ENCODE data around the gene FUT1.
"Not testable (repeated sequence)": the region's sequence is repeated elsewhere in the genome, so short reads cannot be mapped to it uniquely, and the experiment has no call there.

FUT1 gene

GRCh38 chr19:48718106-48718505, 34.3 kb downstream of the FUT1 start:
- not testable (repeated sequence) for DNase-seq (ENCODE audit: low spot score)

- no peak for DNase-seq (ENCODE audit: low spot score)
These were observed 35.7 kb downstream of the FUT1 start for GRCh38 chr19:48716562-48717291.

- DNase-seq (ENCODE audit: low spot score), result no peak
These were observed 36.7 kb downstream of the FUT1 start for GRCh38 chr19:48715681-48716171.

DNA sequence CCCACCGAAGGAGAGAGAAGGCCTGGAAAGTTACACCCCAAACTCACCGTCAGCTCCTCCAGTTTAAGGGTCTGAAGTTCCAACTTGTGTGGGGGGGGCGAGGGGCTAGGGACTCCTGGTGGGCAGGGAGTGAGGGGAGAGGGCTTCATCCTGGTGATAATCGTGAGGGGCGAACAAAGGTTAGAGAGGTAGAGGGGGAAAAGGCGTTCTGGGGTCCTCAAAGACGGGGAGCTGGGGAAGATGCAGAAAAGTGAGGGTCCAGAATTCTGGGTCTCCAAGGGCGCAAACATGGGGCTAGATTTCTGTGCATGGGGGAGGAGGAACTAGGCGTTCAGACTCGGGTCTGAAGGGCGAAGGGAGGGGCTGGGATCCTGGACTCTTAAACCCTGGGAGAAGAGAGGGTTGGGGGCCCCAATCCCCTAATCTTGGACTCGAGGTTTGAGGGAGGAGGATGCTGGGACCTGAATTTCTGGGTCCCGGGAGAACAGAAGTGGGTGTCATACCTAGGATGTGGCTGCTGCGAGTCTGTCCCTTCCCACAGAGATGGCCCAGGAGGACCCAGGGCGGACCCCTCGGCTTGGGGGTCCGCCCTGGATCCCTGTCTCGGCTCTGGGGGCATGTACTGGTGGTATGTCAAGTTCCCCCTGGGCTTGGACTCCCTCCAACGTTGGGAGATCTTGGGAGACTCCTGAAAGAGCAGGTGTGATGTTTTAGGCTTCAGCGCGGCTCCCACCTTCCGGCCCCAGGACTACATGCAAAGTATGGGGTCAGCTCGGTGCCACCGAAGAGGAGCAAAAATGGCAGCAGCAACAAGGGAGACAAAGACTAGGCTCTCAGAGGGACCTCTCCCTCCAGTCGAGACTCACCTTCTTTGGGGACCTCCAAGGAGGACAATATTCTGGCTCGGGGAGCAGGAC, 37.4 kb downstream of the FUT1 start:
- DNase-seq (ENCODE audit: low spot score), result no peak

DNA sequence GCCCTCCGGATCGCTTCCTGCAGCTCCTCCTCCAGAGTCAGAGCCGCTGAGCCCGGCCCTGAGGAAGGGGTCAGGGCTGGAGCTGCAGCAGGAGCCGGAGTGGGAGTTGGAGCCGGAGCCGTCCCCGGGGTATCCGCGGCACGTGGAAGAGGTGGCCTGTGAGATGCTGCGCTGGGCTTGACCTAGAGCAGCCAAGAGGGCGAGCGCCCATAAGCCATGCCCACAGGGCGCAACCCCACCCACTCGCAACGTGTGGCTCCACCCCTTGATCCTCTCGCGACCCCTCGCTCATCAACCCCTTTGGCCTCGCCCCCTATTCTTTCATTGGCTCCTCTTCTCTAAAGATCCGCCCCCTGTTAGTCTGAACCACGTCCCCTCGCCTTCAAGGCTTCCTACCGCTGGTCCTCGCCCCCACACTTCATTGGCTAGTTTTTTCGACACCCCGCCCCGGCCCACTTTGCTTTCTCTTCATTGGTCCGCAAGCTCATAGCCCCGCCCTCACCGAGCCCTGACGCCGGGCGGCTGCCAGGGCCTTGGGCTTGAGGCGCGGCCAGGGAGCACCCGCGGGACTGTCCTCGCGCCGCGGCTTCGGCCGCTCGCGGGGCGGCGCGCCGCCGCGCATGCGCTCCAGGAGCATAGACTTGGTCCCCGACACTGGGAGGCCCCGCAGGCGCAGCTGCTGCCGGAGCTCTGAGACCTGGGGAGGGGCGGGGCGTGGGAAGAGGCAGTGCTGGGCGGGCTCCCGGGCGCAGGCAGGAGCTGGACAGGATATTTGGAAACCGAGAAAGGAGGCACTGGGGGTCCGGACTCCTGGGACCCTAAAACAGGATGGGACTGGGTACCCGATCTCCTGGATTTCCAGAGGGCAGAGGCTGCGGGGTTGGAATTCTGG, 38.3 kb downstream of the FUT1 start:
- DNase-seq (ENCODE audit: low spot score), result peak; percentile 98

DNA sequence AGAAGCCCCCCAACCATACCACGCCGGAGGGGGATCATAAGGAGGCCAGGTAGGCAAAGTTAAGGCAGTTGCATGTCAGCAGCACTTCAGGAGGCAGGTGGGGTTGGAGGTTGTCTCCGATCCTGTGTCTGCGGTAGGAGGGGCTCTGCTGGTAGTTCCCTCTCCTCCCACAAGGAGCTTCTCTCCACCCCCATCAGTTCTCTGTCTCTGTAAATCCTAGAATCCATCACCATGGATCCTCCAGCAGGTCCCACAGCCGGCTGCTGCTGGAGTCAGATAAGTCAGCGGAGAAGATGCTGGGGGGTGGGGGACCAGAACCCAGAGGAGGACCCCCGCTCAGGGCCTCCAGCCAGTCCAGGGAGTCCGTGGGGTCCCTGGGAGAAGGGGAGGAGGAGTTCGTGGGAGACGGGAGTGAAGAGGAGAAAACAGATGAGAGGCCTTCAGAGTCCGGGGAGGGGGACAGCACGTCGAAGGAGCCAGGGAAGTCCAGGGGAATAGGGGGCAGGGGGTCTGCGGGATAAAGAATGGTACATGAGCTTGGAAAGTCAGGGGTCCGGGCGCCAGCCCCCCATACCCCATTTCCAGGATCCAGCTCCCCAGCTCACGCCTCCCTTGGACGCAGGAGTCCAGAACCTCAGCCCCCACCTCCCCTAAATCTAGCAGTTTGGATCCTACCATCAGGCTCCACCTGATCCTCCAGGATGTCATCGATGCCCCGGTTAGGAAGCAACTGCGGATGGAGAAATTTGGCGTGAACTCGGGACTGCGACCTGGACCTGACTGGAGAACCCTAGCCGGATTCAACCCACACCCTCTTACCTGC, 39.2 kb downstream of the FUT1 start:
- no peak for DNase-seq (ENCODE audit: low spot score)

GRCh38 chr19:48711106-48711662, 41.3 kb downstream of the FUT1 start:
- DNase-seq (ENCODE audit: low spot score), result no peak

GRCh38 chr19:48708471-48708870, 44.0 kb downstream of the FUT1 start:
- no peak for DNase-seq (ENCODE audit: low spot score)

GRCh38 chr19:48705431-48705830, 47.0 kb downstream of the FUT1 start:
- no peak for DNase-seq (ENCODE audit: low spot score)

DNA sequence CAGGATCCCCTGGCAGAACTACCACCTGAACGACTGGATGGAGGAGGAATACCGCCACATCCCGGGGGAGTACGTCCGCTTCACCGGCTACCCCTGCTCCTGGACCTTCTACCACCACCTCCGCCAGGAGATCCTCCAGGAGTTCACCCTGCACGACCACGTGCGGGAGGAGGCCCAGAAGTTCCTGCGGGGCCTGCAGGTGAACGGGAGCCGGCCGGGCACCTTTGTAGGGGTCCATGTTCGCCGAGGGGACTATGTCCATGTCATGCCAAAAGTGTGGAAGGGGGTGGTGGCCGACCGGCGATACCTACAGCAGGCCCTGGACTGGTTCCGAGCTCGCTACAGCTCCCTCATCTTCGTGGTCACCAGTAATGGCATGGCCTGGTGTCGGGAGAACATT, 49.1 kb downstream of the FUT1 start:
- no peak for DNase-seq (ENCODE audit: low spot score)

DNA sequence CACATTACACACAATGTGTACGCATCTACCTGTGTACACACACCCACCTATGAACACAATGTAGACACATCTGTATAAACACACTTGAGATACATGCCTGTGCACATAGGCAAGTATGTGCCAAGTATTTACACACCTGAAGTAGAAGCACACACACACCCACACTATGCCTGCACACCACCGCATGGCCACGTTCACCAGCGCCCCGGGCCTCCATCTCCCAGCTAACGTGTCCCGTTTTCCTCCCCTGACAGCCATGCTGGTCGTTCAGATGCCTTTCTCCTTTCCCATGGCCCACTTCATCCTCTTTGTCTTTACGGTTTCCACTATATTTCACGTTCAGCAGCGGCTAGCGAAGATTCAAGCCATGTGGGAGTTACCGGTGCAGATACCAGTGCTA, 49.7 kb downstream of the FUT1 start:
- no peak for DNase-seq (ENCODE audit: low spot score)

DNA sequence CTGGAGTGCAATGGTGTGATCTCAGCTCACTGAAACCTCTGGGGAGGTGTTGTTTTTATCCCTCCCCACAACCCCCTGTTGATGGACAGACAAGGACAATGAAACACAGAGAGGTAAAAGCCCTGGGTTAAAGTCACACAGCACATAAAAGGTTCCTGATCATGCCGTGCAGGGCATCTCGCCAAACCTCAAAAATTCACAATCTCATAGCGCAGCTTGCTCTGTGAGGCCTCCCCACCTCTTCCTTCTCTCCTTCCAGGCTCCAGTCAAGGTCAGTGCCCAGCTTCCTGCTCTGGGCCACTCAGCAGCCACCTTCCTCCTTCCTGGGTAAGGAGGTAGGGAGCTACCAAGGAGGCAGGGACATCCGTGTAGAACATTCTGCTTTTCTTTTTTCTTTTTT, 54.4 kb downstream of the FUT1 start:
- DNase-seq (ENCODE audit: low spot score), result no peak
